Prostate gland (tissue), 2 donors: ENCODE measurements around the gene SHISA6. TPM values are rescaled to one million over a fixed set of nuclear protein-coding genes. Genes with fewer than 3 reads are reported as not detected.

Source experiments
- DNase-seq: peaks from one replicate; pipeline ENCODE4 v3.0.0-alpha.2; 2019; ENCODE audit warnings: low spot score
- H3K27ac ChIP-seq, 2 donors: fragments of 200-600 bp; sonication (generic); 2 replicates each; pipeline ENCODE4 v1.5.1; 2017 to 2019
- H3K27me3 ChIP-seq: fragments of 200-600 bp; sonication (generic); replicated peaks from 2 replicates; pipeline ENCODE4 v1.5.1; 2019; ENCODE audit not compliant: insufficient read depth
- H3K36me3 ChIP-seq, 2 donors: fragments of 200-600 bp; sonication (generic); 1 replicate in 1 of 2; 2 replicates in 1 of 2; pipeline versions ENCODE4 v1.5.1 to v1.8.1; 2017 to 2019
- H3K4me1 ChIP-seq: fragments of 200-600 bp; sonication (generic); replicated peaks from 2 replicates; pipeline ENCODE4 v1.5.1; 2019
- H3K4me3 ChIP-seq, 2 donors: fragments of 200-600 bp; sonication (generic); 2 replicates each; pipeline ENCODE4 v1.5.1; 2017 to 2019
- H3K9me3 ChIP-seq: fragments of 200-600 bp; sonication (generic); 2 replicates; pipeline ENCODE4 v1.5.1; 2017
- POLR2A ChIP-seq: fragments of 450-650 bp; IDR thresholded peaks from one replicate; pipeline ENCODE4 v1.6.1; 2016; ENCODE audit warnings: antibody characterized with exemption, mild to moderate bottlenecking
- POLR2AphosphoS5 ChIP-seq: sonication (generic); formaldehyde crosslinking; IDR thresholded peaks from one replicate; pipeline ENCODE4 v1.6.1; 2017; ENCODE audit warnings: antibody characterized with exemption
- WGBS: methylation state at CpG from one replicate; pipeline ENCODE4 v1.1.5; 2018; 5-methylcytosine and 5-hydroxymethylcytosine counted together
- intact Hi-C: fragments of 100-400 bp; cut with DNase I; formaldehyde crosslinking; loops from one replicate; pipeline ENCODE4 v1.14.2; 2022
- total RNA-seq, 2 donors: library from RNA; depleted of rRNA; stranded (reverse); fragments of >200 nt; gene quantifications; one replicate each; pipeline ENCODE4 v1.1.0, GENCODE V29; 2016
- TF ChIP-seq, protein P1 (sequence below), 4 experiments: fragments of 200-600 bp in 2 of 4; fragments of 450-650 bp in 2 of 4; sonication (generic) in 2 of 4; IDR thresholded peaks; 1 replicate in 3 of 4; 2 replicates in 1 of 4; pipeline ENCODE4 v1.5.1; 2016 to 2019; ENCODE audit warnings: antibody characterized with exemption in 4 of 4, mild to moderate bottlenecking in 2 of 4, moderate library complexity in 2 of 4

Gene SHISA6
- total RNA-seq, 2 donors from 2014 or later: 9.0 to 10.6 TPM

DNA sequence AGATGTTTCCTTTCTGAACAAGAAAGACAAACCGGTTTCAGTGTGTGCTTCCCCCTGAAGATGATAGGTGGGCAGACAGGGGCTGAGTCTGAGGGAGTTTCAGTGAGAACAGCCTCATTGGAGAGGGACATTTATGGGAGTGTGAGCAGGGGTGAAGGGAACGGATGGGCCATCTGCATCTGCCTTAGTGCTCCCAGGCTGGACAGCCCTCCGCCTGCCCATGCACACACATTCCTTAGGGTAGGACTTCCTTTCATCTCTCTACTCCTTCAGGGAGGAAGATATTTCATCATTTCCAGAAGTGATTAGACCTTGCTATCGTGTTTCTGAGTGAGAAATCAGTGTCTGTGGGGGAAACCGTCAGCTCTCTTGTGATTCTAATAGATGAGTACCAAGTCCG lies 3.8 kb downstream of the SHISA6 start:
- Histone ChIP-seq H3K27me3 (no peaks in the 10 kb centered on the region), H3K9me3 (no peaks in the 10 kb centered on the region), H3K4me1 (no peaks in the 10 kb centered on the region), H3K4me3 (no peak overlapping the region), H3K27ac (no peak overlapping the region), H3K36me3 (no peaks in the 10 kb centered on the region)
- no peak for DNase-seq
- intact Hi-C loops: no loop called here
- TF ChIP-seq POLR2AphosphoS5: no peak
- TF ChIP-seq, protein P1, sequence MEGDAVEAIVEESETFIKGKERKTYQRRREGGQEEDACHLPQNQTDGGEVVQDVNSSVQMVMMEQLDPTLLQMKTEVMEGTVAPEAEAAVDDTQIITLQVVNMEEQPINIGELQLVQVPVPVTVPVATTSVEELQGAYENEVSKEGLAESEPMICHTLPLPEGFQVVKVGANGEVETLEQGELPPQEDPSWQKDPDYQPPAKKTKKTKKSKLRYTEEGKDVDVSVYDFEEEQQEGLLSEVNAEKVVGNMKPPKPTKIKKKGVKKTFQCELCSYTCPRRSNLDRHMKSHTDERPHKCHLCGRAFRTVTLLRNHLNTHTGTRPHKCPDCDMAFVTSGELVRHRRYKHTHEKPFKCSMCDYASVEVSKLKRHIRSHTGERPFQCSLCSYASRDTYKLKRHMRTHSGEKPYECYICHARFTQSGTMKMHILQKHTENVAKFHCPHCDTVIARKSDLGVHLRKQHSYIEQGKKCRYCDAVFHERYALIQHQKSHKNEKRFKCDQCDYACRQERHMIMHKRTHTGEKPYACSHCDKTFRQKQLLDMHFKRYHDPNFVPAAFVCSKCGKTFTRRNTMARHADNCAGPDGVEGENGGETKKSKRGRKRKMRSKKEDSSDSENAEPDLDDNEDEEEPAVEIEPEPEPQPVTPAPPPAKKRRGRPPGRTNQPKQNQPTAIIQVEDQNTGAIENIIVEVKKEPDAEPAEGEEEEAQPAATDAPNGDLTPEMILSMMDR (IDR thresholded peaks at IDR 0.05): no peak
- TF ChIP-seq POLR2A: no peak
- 45% methylated on average over 6 of the region's 6 CpGs for WGBS

DNA sequence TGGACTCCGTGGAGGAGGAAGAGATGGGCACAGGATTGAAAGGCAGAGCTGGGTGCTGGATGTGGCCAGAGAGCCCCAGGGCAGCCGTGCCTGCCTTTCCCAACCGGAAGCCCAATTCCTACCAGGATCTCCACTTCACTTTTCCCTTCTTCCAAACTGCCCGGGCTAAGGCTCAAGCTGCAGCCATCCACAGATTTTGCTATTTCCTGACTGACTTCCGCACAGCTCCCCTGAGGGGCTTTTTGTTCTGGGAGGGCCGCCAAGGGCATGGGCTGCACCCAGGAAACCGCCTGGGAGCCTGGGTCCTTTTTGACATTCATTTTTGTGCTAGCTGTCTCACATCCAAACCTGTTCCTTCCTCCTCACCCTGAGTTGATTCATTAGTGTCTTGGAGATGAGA lies 4.2 kb downstream of the SHISA6 start:
- no peak for DNase-seq
- no peaks in the 10 kb centered on the region for H3K4me1 ChIP-seq
- WGBS: 35% methylated on average over 7 of the region's 7 CpGs
- TF ChIP-seq POLR2AphosphoS5 (no peak), POLR2A (no peak)
- TF ChIP-seq, protein P1 (IDR thresholded peaks at IDR 0.05): no peak
- H3K27ac ChIP-seq: no peak overlapping the region
- no peaks in the 10 kb centered on the region for H3K27me3 ChIP-seq
- H3K36me3 ChIP-seq: no peaks in the 10 kb centered on the region
- no peak overlapping the region for H3K4me3 ChIP-seq
- intact Hi-C loops: no loop called here
- H3K9me3 ChIP-seq: no peaks in the 10 kb centered on the region

GRCh38 chr17:11245791-11246190 lies 4.8 kb downstream of the SHISA6 start:
- no peaks in the 10 kb centered on the region for H3K27me3 ChIP-seq

DNA sequence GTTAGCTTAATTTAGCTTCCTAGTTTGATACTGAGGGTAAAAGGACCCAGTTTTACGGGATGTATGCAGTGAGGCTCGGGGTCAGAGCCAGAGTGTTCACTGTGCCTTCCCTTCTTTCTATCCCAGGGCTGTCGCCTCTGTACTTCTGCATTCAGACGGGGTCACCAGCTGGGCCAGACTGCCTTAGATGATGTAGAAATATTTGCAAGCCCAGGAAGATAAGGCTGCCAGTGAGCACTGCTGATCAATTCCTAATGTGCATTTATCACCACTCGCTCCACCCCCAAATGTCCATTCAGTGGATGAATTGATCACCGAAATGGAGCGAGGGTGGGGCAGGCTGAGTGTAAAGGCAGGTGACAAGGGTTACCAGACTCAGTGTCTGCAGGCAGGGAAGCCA lies 9.1 kb downstream of the SHISA6 start:
- intact Hi-C loops: no loop called here
- no peak overlapping the region for H3K4me3 ChIP-seq
- DNase-seq: no peak
- H3K9me3 ChIP-seq: no peaks in the 10 kb centered on the region
- no peaks in the 10 kb centered on the region for H3K36me3 ChIP-seq
- H3K27ac ChIP-seq: no peak overlapping the region
- H3K4me1 ChIP-seq: no peaks in the 10 kb centered on the region
- no peak for TF ChIP-seq POLR2A
- TF ChIP-seq, protein P1 (IDR thresholded peaks at IDR 0.05): no peak
- no peak for TF ChIP-seq POLR2AphosphoS5
- WGBS: 95% methylated on average over 7 of the region's 7 CpGs
- no peaks in the 10 kb centered on the region for H3K27me3 ChIP-seq

More at GRCh38 chr17:11245791-11246190, 4.8 kb downstream of the SHISA6 start:
- Histone ChIP-seq H3K36me3 (no peaks in the 10 kb centered on the region), H3K4me3 (no peak overlapping the region), H3K27ac (no peak overlapping the region), H3K4me1 (no peaks in the 10 kb centered on the region), H3K9me3 (no peaks in the 10 kb centered on the region)
- intact Hi-C loops: no loop called here
- DNase-seq: no peak
- TF ChIP-seq POLR2AphosphoS5: no peak
- WGBS: 92% methylated on average over 3 of the region's 3 CpGs

DNA sequence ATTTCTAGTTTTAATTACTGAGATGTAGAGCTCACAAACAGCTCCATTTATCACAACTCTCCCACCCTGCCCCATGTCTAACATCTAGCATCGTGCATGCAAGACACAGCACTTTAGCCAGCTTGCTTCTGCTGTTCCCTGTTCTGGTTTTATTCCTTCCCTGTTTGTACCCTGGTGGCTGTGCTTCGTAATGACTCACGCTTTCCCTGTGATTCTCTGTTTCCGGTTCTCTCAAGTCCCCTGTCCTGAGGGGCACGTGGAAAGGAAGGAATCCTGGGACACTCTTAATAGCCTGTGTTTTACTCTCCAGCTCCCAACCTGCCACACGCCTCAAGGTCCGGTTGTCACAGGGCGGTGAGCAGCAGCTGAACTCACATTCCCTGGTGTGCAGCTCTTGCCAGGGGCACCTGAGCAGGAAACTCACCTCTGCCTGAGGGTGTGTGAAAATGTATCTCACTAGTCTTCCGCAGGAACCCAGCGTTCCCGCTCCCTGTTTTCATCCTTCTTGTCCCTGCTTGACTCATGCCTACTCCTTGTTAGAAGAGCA lies 10.6 kb downstream of the SHISA6 start:
- no peak for TF ChIP-seq POLR2A
- TF ChIP-seq, protein P1 (IDR thresholded peaks at IDR 0.05): no peak
- TF ChIP-seq POLR2AphosphoS5: no peak
- no peaks in the 10 kb centered on the region for H3K9me3 ChIP-seq
- intact Hi-C loops: no loop called here
- no peak overlapping the region for H3K4me3 ChIP-seq
- no peaks in the 10 kb centered on the region for H3K36me3 ChIP-seq
- WGBS: 79% methylated on average over 11 of the region's 11 CpGs
- no peak overlapping the region for H3K27ac ChIP-seq
- H3K4me1 ChIP-seq: no peaks in the 10 kb centered on the region
- no peaks in the 10 kb centered on the region for H3K27me3 ChIP-seq
- no peak for DNase-seq
